ENCODE data around the gene U2AF2.

U2AF2 gene

GRCh38 chr19:55654868-55655647 lies at the start of gene U2AF2:
U2AF2 (plus strand) TSS chr19:55655035; CDS start chr19:55655105, 70 bp downstream.
- peak in 53 of 56 donors; percentile 50 to 99 (median 94) for DNase-seq

GRCh38 chr19:55605207-55605636 lies 49.6 kb upstream of the U2AF2 start:
- peak; percentile 46 to 97 (median 92) for DNase-seq

- peak in 47 of 56 donors; percentile 8 to 75 (median 48) for DNase-seq
Observed at GRCh38 chr19:55605637-55606470, 49.0 kb upstream of the U2AF2 start, which contains the start of gene ZNF865. ZNF865 (plus strand) TSS chr19:55605647; CDS start chr19:55613619, 7,972 bp downstream.

- no peak for DNase-seq
Observed at GRCh38 chr19:55606471-55606787, 48.4 kb upstream of the U2AF2 start.

- no peak for DNase-seq
Observed at GRCh38 chr19:55606817-55607216, 48.0 kb upstream of the U2AF2 start.

- DNase-seq: no peak
Observed at GRCh38 chr19:55609326-55609725, 45.5 kb upstream of the U2AF2 start.

- DNase-seq: peak in 1 of 56 donors; percentile 24
Observed at GRCh38 chr19:55611300-55611982, 43.4 kb upstream of the U2AF2 start.

GRCh38 chr19:55611983-55612645 lies 42.7 kb upstream of the U2AF2 start:
- DNase-seq: no peak

- DNase-seq: no peak
Observed at GRCh38 chr19:55613396-55613795, 41.4 kb upstream of the U2AF2 start.

GRCh38 chr19:55613930-55614710 lies 40.7 kb upstream of the U2AF2 start:
- DNase-seq: no peak

- no peak for DNase-seq
Observed at GRCh38 chr19:55614711-55615542, 39.9 kb upstream of the U2AF2 start.

- DNase-seq: no peak
Observed at GRCh38 chr19:55615543-55616394, 39.1 kb upstream of the U2AF2 start.

GRCh38 chr19:55616395-55616875 lies 38.4 kb upstream of the U2AF2 start:
- no peak for DNase-seq

GRCh38 chr19:55617426-55617825 lies 37.4 kb upstream of the U2AF2 start:
- DNase-seq: no peak

GRCh38 chr19:55618426-55618825 lies 36.4 kb upstream of the U2AF2 start:
- no peak for DNase-seq

GRCh38 chr19:55619286-55619685 lies 35.5 kb upstream of the U2AF2 start:
- DNase-seq: no peak

GRCh38 chr19:55620410-55621204 lies 34.2 kb upstream of the U2AF2 start:
- DNase-seq: no peak

Measured in amygdala (tissue), 56 donors.